ENCODE measurements around the gene KLK1.

The KLK1 gene

DNA sequence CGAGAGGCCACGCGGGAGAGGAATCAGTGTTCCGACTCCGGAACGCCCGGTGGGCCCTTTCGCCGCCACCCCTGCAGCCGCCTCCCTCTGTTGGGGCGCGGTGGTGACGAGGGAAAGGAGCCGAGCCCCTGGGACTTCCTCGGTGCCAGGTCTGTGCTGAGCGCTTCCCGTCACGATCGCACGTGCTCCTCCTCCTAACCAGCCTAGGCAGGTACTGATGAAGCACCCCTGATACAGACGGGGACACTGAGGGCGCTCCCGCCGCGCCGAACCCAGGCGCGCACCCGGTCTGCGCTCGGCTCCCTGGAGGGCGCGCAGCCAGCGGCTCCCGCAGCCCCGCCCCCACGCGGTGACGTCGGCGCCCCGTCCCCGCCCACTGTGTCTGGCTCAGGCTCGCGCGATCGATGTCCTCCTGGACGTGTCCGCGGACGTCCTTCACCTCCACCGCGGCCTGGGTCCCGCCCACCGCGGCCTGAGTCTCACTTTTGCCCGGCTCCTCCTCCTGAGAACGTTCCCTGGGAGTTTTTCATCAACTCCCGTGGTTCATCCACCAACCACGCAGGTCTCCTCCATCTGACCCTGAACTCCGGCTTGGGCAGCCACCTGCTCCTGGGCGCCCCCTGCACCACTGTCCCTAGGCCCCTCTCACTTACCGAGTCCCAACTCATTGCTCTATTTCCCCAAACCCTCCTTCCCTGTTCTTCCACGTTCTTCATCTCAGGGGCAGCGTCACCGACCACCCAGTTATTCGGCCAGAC lies 12.4 kb upstream of the KLK1 start:
- DNase-seq = no peak

DNA sequence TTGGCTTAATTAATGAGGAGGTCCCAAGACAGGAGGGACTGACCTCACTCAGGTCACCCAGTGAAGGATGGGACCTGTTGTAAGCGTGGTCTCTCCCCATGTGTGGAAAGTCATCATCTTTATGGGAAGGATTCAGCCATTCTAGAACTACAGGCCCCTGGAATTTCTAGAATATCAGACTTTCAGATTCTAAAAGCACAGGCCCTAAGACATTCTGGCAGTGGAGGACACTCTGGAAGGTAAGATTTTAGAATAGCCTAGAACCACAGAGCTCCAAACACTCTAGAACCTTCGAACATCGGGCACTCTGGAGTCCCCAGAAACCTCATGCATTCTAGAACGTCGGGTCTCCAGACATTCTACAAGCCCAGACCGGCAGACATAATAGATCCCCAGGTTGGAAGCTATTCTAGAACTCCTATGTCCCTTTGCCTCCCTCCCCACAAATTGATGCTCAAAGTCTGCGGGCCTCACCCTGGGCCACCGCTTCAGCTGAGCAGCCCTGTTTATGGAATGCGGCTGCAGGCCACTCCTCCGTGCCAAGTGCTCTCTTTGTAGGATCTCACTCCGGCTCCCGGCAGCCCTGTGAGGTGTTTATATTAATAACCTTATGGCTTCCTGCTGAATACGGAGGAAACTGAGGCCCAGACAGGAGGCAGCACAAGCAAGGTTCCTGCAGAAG lies 11.7 kb upstream of the KLK1 start:
- DNase-seq = no peak

DNA sequence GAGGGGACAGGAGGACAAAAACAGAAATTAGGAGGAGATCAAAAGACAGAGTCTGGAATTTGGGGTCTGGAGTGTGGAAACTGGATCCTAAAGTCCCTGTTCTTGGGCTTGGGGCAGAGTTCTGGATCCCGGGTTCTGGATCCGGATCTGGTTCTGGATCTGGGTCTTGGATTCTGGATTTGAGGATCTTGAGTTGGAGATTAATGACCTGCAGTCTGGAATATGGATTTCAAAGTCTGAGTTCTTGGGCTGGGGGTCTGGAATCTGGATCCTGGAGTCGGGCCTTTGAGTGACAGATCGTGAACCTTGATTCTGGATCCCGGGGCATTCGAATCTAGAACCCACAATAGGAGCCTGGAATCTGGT lies 10.2 kb upstream of the KLK1 start:
- DNase-seq = no peak

DNA sequence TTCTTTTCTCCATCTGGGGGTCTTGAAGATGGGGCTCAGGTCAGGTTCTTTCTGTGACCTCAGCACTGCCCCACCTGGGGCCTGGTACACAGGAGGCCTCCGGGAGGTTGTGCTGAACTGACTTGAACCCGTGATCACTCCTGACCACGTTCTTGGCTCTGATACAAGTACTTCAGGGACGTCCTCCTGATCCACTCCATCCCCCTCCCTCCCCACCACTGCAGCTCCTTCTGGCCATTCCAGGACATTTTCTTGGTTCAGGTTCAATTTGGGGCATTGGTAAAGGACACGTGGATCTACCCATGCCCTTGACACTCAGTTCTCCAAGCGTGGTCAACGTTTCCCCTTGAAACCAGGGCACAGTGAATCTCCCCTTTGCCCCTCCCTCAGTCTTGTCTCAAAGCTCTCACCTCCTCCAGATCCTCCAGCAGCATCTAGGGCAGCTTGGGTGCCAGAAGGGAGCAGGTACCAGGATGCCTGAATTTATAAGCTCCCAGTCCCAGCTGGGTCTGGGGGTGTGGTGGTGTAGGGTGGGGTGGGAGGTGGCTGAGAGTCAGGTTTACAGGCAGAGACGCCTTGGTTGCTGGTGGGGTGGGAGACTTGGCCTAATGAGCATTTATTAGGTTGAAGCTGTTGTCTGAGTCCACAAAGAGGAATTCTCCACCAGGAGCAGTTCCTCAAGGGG lies 9.7 kb upstream of the KLK1 start, which contains the start of gene KLK15:
TSS of gene KLK15 (minus strand) at position 458 of the 685 bp plus-strand sequence. CDS start 2,082 bp downstream, outside the sequence.
- DNase-seq = no peak

DNA sequence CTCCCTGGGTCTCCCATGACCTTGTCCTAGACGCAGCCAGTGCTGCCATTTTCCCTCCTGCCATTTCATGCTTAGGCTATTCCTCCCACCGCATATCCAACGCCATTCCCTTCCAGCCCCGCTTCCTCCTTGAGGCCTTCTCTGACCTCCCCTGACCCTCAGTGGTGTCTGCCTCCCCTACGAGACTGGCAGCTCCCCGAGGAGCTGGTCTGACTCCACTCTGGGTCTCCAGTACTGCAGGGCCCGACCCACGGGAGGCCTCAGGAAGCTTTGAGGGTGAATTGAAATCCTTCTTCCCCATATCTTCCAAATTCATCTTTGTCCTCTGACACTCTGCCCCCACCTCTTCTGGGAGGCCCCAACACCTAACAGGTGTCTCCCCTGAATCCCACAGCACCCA lies 9.1 kb upstream of the KLK1 start:
- no peak for DNase-seq

DNA sequence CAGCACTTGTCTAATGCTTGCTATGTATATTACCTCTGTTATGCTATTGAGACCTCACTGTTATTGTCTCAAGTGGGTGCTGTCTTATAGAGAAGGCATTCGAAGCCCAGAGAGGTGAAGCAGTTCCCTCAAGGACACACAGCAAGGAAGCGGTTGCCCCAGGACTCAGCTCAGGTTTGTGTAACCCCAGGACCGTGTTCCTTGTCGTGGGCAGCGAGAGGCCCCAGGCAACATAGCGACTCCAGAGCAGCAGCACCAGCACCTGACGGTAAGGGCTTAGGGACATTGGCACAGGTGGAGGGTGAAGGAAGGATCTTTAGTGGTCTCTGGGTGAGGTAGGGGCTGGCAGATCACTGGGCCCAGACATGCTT lies 7.4 kb upstream of the KLK1 start:
- DNase-seq = no peak

DNA sequence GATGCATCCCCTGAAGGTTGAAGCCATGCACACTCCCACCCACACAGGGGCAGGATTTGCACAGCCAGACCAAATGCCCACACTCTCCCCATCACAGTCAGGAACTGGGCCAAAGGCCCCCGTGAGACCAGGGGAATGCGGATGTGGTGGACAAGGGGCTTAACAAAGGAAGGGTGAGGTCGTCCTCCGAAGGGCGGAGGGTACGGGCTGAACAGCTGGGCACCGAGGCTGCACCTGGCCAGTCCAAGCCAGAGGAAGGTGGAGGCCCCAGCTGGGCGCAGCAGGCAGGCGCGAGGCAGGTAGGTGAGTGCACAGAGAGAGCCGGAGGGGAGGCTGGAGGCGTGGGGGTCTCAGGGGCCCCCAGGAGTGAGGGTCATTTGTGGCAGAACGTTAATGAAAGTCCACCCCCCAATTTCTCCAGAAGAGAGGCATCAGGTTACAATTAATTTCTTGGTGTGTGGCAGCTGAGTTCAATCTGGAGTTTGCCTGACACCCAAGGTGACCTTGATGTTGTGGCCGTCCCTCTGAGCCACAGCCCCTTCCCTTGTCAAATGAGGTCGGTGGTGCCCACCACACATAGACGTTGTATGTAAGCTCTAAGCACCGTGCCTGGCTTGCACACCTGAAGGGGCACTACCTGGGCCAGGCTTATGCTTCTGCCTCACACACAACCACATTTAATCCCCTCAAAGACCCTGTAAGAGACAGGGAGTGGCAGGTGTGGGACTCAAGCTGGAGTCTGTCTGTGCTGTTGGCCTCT lies 6.9 kb upstream of the KLK1 start:
- DNase-seq = no peak

DNA sequence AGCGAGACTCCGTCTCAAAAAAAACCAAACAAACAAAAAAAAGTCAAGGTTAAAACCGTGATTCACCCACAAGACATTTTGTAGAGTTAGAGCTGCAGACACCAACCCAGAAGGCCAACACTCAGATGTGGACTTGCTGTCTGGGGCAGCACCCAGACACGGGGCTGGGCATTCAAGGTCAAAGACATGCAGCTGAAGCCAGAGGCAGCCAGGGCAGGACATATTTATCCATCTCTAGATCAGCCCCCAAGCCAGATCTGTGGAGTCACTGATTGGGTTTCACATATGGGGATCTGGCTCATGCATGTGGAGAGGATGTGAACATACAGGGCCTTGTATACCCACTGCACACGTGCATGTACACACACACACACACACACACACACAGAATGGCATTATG lies 6.2 kb upstream of the KLK1 start:
- DNase-seq = no peak

DNA sequence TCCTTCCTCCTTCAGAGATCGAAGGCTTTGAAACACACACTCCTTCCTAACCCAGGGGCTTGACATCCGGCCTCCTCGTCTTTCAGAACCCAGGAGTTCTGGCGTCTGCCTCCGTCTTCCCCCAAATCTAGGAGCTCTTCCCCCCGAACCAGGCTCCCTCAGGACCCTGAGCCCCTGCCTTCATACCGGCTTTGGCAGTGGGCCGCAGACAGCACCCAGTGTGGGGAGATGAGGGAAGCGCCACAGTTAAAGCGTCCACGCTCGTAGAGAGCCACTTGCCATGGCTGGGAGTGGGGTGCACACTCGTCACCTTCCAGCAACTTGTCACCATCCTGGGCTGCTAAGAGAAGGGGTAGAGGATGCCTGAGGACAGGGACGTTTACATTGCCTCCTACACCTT lies 3.9 kb upstream of the KLK1 start:
- no peak for DNase-seq

DNA sequence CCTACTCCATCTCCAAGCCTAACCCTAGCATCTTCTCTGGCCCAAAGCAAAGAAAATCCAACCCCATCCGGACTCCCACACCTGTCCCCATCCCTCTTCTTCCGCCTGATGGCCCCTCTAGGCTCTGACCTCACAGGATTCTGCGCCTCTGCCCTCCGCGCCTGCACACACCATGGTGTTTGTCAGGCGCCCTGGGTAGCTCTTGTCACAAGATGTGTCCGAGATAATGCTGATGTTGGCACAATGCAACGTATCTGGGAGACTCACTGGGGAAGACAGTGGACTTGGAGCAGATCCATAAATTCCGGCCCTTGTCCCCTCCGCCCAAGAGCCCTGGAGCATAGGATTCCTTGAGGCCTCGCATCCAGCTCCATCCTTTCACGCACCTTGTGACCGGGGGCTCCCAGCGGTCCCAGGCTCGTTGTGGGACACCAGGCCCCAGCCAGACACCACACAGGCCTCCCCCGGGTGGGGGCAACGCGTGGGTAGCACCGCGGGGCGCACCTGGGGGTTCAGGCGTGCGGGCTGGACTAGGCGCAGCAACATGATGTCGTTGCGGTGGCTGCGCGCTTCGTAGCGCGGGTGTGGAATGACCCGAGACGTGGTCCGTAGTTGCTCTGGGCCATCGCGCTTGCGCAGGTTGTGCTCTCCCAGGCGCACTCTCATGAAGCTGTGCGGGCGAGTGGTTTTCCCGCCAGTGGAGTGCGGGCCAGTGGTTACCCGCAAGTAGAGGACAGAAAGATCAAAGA lies 3.1 kb upstream of the KLK1 start:
- DNase-seq = no peak

DNA sequence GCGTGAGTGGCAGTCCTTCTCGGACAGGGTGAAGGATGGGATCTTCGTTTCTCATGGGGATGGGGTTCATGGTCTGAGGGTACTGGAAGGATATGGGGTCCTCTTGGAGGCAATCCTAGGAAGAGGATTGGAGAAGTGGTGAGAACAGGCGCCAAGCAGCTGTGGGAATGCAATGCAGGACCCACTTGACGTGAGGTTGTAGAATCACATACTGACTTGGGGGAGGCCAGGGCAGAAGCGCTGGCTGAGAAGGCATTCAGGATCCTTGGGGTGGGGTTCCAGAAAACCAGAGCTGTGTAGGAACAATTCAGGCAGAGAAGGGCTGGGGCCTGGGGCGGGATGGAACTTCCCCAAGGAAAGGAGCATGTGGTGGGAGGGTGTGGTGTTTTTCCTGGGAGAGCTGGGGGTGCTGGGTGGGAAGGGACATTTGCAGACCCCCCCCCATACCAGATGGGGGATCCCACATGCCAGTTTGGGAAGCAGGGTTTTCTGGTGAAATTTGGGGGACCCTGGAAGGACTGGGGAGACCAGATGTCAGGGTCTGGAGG lies 852 bp downstream of the KLK1 start:
- no peak for DNase-seq

DNA sequence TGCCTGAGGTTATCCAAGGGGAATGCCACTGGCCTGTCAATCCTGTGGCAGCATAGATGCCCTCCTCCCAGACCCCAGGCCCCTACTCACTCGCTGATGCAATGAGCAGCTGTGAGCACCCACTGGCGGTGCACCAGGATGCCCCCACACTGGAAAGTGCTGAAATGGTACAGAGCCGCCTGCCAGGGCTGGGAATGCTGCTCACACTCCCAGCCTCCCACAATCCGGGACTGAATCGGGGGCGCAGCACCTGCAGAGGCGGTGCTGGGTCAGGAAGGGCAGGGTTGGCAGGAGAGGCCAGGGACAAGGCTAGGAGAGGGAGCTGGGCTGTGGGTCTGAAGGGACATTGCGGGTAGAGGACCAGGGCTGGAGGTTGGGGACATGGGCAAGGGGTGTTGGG lies 2.0 kb downstream of the KLK1 start:
- DNase-seq = no peak

DNA sequence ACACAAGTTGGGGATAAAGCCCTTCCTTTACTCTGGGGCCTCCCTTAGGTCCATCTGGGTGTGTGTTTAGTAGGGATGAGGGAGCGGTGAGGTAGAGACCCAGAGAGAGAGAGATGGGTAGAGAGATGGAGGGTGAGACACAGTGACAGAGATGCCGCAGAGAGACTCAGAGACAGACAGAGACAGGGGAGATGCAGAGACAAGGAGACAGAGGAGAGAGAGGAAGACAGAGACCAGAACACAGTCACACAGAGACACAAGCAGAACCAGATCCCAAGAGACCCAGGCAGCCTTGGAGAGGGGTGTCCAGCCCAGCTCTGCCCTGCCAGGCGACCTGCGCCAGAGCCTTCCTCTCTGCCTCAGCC lies 2.4 kb downstream of the KLK1 start:
- no peak for DNase-seq

DNA sequence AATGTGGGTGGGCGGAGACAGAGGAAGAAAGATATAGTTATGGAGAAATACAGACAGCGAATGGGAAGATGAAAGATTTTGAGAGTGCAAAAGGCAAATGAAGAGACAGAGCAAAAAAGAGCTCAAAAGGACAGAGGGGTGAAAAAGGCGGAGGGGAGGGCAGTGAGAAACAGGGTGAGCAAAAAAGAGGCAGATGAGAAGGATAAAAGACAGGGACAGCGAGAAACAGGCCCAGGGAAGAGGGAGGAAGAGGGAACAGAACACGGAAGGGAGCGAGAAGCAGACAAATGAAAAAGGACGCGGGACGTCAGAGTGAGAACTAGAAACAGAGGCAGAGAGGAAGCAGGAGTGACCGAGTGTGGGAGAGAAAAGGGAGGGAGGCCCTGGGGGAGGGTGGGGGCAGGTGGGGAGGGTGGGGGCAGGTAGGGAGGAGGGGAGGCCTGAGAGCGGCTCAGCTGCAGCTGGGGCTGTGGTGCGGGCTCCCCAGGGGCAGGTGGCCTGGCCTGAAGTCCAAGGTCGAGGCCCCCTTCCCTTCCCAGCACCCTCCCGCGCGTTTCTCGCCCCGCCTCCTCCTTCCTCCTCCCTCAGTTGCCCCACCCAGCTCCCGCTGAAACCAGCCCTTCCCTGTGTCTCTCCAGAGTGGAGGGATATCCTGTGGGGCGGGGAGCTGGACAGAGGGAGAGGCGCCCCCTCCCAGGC lies 2.9 kb downstream of the KLK1 start:
- no peak for DNase-seq

DNA sequence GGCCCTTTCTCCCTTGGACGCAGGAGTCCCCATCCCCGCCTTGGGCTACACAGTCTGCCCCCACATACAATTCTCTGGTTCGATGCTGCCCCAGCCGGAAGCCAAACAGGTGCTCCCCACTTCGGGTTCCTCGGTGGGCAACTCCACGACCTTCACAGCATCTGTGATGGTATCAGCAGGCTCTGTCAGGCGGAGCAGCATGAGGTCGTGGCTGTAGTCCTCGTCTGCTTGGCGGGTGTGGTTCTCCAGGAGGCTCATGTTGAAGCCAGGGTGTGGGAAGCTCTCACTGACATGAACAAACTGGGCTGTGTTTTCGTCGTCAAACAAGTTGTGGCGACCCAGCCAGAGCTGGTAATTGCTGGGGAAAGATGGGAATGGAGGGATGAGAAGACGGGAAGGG lies 3.5 kb downstream of the KLK1 start:
- no peak for DNase-seq

DNA sequence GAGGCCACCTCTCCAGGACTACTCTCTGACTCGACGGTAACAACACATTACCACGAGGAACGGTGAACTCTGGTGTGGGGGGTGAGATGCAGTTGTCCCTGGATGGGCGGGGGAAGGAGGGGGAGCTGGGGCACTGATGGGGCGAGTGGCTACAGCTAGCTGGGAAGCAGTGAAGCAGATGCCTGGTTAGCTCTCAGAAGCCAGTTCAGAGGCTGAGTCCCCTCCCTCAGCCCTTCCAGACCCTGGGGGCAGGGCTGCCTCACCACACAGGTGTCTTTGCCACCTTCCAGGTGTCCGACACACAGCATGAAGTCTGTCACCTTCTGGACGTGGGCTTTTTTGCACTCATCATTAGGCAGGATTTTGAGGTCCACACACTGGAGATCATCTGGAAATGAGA lies 4.0 kb downstream of the KLK1 start:
- no peak for DNase-seq

DNA sequence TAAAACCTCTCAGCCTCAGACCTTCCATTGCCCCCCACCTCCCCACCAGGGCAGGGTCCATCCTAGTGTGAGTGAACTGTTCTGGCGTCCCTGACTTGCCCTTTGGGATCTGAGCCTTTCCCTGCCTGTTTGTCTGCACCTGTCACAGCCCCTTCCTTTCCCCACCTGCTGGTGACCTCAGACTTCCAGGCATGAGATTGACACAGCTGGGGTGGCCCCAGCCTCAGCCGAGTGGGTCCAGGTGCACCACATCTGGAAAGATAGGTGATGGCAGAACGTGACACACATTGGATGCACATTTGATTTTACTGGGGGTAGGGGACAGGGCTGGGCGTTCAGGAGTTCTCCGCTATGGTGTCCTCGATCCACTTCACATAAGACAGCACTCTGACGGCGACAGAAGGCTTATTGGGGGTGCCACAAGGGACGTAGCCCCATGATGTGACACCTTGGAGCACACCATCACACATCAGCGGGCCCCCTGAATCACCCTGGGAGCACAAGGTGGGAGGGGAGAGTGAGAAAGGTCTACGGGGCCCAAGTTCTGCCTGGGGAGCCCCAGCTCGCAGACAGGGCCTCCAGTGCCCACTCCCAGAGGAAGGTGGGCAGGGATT lies 4.6 kb downstream of the KLK1 start:
- DNase-seq = no peak

DNA sequence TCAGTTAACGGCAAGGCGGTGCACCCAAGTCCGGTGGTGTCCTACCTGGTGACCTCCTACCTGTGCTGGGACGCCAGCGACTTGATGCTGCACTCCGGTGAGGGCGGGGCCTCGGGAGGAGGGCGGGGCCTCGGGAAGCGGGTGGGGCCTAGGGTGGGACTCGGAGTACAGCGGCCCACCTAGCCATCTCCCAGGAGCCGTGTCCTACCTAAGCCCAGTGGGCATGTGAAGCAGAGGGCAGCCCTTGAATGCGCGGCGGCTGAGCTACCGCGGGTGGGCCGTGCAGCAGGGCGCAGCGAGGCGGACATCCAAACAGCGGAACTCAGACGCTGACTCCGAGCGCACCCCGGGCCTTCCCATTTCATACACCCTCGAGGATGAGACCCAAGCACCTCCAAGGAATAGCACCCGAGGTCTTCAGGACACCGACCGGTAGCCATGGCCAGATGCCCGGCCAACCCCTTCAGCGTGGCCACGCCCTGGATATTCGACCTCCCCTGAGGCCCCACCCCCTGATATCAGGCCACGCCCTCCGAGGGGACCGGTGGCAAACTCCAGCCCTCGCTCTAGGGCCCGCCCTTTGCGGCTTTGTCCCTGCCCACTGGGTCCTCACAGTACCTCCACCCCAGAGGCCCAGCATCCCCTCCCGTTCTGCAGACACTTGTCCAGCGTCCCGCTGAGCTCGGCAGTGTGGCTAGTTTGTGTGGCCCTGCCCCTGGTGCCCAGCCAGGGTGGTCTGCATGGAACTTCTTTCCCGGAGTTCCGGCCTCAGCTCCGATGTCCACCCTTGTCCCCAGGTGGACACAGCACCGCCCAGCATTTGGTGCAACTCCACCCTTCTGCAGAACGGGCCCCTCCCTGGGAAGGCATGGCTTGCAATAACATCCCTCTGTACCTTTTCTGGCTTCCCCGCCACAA lies 5.4 kb downstream of the KLK1 start:
- DNase-seq = no peak

DNA sequence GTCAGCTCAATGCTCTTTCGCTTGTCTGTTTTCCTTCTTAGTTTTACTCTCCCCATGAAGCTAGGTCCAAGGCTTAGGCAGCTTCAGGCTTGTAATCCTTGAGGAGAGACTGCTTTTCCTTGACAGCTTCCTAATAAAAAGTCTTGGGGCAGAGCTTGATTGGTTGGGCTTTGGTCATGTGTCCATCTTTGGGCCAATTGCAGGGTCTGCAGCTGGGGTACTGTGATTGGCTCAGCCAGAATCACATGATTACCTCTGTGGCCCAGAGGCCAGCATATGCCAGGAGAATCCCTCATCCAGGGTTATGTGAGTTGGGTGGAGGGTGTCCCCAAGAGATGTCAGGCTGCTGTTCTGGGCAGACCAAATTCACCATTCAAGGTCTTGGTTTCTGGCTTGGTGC lies 8.1 kb downstream of the KLK1 start:
- no peak for DNase-seq

DNA sequence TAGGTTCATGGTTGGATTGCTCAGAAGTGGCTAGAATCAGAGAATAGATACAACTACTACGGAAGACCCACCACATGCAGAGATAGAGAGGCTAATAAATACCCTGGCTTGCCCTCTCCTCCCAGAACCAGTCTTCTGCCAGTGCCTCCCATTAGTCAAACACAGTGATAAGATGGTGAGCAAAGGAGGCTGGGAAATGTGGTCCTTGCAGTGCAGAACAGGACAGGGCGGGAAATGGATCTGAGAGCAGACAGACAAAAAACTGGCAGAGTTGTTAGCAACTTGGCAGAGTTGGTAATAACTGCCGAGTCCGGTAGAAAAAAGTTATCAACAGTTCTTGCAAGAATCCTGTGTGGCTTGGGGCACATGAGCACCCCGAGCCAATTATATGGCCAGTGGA lies 8.7 kb downstream of the KLK1 start:
- DNase-seq = no peak

All from AML-193 (cell line).